Lower leg skin (tissue), 3 donors: Measurements from ENCODE around the gene HEXD.

Experiments
- POLR2A ChIP-seq, 2 donors: fragments of 450-650 bp; IDR thresholded peaks; one replicate each; pipeline ENCODE4 v1.6.1; 2016 to 2017; ENCODE audit warnings: antibody characterized with exemption in 2 of 2, mild to moderate bottlenecking in 1 of 2, moderate library complexity in 1 of 2
- TF ChIP-seq, protein P1 (sequence below), 3 donors: fragments of 450-650 bp; IDR thresholded peaks; one replicate each; pipeline ENCODE4 v1.5.1; 2016; ENCODE audit warnings: antibody characterized with exemption in 3 of 3, mild to moderate bottlenecking in 3 of 3, moderate library complexity in 2 of 3

DNA sequence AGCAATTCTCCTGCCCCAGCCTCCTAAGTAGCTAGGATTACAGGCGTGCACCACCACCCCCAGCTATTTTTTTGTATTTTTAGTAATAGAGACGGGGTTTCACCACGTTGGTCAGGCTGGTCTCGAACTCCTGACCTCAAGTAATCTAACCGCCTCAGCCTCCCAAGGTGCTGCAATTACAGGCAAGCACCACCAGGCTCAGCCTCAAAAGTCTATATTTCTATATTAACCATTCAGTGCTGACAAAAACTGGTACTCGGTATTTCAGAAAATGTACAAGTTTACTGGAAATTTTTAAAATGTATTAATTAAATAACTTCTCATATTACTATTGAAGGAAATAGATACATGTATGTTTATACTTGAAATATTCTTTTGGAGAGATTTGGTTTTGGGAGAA lies 1.4 kb upstream of the HEXD start:
- TF ChIP-seq, protein P1, sequence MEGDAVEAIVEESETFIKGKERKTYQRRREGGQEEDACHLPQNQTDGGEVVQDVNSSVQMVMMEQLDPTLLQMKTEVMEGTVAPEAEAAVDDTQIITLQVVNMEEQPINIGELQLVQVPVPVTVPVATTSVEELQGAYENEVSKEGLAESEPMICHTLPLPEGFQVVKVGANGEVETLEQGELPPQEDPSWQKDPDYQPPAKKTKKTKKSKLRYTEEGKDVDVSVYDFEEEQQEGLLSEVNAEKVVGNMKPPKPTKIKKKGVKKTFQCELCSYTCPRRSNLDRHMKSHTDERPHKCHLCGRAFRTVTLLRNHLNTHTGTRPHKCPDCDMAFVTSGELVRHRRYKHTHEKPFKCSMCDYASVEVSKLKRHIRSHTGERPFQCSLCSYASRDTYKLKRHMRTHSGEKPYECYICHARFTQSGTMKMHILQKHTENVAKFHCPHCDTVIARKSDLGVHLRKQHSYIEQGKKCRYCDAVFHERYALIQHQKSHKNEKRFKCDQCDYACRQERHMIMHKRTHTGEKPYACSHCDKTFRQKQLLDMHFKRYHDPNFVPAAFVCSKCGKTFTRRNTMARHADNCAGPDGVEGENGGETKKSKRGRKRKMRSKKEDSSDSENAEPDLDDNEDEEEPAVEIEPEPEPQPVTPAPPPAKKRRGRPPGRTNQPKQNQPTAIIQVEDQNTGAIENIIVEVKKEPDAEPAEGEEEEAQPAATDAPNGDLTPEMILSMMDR (IDR thresholded peaks at IDR 0.05), result no peak
- TF ChIP-seq POLR2A (IDR thresholded peaks at IDR 0.05), result no peak
